ENCODE measurements around the gene PMCH.
A peak's percentile ranks its signal among the peaks of the same experiment; 100 is the strongest.
"Not testable (repeated sequence)": the region's sequence is repeated elsewhere in the genome, so short reads cannot be mapped to it uniquely, and the experiment has no call there.

Gene PMCH

DNA sequence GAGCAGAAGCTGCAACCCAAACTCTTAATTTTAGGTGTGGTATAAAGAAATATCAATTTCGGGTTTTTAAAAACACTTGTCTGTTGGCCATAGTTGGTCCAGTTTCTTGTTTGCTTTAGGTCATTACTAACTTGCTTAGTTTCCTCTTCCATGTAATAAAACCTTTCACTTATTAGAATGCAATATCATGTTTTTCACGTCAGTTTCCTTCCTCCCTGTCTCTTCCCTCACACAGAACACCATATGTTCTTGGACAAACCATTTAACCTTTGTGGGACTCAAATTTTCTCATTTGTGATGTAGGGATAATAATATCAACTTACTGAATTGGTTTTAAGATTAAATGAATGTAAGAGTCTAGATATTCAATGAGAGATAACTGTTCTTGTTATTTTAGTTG is 22.9 kb downstream of the PMCH start:
- TF ChIP-seq JUND (IDR thresholded peaks at IDR 0.05; ENCODE audit: low read depth) = no peak
- DNase-seq (ENCODE audit: low read depth in 1 of 2, low spot score in 1 of 2) = no peak
- in situ Hi-C loops (cut with HindIII; ENCODE audit: low pct_unique_long_range_greater_than_20kb, low sequenced_read_pairs) = no loop called here

GRCh38 chr12:102174117-102174516 is 23.5 kb downstream of the PMCH start:
- DNase-seq (ENCODE audit: low read depth in 1 of 2, low spot score in 1 of 2) = no peak
- TF ChIP-seq JUND (IDR thresholded peaks at IDR 0.05; ENCODE audit: low read depth) = no peak
- in situ Hi-C loops (cut with HindIII; ENCODE audit: low pct_unique_long_range_greater_than_20kb, low sequenced_read_pairs) = no loop called here

DNA sequence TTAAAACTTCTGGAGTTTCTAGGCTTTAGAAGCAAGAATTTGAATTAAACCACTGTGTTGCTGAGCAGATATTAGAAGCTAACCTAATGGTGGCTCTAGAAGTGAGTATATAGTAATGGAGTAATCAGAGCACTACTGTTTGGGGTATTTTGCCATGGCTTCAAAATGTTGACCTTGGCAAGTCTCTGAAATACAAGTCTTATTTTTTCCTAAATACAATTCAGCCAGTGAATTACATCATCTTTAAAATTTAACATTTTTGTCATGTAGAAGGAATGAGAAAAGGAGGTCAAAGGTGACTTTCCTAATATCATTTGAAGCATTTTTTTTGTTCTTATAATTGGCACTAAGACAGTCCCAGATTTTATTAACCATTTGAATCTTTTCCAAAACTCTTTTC is 25.2 kb downstream of the PMCH start:
- DNase-seq (ENCODE audit: low read depth in 1 of 2, low spot score in 1 of 2) = no peak
- TF ChIP-seq JUND (IDR thresholded peaks at IDR 0.05; ENCODE audit: low read depth) = no peak
- in situ Hi-C loops (cut with HindIII; ENCODE audit: low pct_unique_long_range_greater_than_20kb, low sequenced_read_pairs) = no loop called here

DNA sequence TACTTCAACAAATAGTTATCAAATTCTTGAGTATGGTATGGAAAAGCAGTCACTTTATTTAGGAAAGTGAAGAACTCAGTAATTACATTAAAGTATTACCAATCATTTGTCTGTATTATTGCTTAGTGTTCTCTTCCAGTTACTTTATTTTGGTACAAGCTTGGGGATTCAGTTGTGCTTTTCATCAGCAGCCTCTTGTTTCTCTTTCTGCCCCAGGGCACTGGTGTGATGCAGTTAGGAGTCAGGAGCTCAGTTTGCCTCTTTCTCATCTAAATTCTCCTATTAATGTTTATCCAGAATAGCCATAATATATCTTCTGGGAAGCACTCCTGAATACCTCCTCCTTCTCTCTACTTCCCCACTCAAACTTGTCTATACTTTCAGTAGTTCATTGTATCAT is 25.7 kb downstream of the PMCH start:
- in situ Hi-C loops (cut with HindIII; ENCODE audit: low pct_unique_long_range_greater_than_20kb, low sequenced_read_pairs) = no loop called here
- TF ChIP-seq JUND (IDR thresholded peaks at IDR 0.05; ENCODE audit: low read depth) = no peak
- no peak for DNase-seq (ENCODE audit: low read depth in 1 of 2, low spot score in 1 of 2)

DNA sequence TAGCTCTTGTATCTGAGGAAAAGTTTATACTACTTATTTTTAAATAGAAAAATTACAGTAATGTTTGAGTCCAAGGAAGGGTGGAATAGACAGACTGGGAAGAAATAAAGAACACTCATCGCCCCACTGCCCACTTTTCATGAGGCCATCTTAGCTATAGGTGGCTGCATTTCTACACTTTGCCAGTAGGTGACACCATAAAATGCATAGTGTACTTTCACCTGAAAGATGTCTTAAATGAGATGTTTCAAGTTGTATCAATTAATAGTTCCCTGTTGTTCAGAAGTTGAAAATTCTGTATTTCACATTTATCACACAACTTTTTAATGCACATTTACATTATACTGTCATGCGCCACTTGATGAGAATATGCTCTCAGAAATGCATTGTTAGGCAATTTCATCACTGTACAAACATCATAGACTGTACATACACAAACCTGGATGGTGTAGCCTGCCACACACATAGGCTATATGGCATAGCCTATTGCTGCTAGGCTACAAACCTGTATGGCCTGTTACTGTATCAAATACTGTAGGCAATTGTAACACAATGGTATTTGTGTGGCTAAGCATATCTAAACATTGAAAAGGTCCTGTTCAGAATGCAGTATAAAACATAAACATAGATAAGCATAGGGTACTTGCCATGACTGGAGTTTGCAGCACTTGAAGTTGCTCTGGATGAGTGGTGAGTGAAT is 27.6 kb downstream of the PMCH start:
- no peak for TF ChIP-seq JUND (IDR thresholded peaks at IDR 0.05; ENCODE audit: low read depth)
- in situ Hi-C loops (cut with HindIII; ENCODE audit: low pct_unique_long_range_greater_than_20kb, low sequenced_read_pairs) = no loop called here
- DNase-seq (ENCODE audit: low read depth in 1 of 2, low spot score in 1 of 2) = peak in 1 of 2 experiments; percentile 55

GRCh38 chr12:102167821-102168604 is 29.6 kb downstream of the PMCH start:
- in situ Hi-C loops (cut with HindIII; ENCODE audit: low pct_unique_long_range_greater_than_20kb, low sequenced_read_pairs) = no loop called here
- no peak for TF ChIP-seq JUND (IDR thresholded peaks at IDR 0.05; ENCODE audit: low read depth)
- no peak for DNase-seq (ENCODE audit: low read depth in 1 of 2, low spot score in 1 of 2)

- no peak for TF ChIP-seq JUND (IDR thresholded peaks at IDR 0.05; ENCODE audit: low read depth)
- DNase-seq (ENCODE audit: low read depth in 1 of 2, low spot score in 1 of 2) = no peak
- in situ Hi-C loops (cut with HindIII; ENCODE audit: low pct_unique_long_range_greater_than_20kb, low sequenced_read_pairs) = no loop called here
Observed at GRCh38 chr12:102163383-102163782, 34.2 kb downstream of the PMCH start.

DNA sequence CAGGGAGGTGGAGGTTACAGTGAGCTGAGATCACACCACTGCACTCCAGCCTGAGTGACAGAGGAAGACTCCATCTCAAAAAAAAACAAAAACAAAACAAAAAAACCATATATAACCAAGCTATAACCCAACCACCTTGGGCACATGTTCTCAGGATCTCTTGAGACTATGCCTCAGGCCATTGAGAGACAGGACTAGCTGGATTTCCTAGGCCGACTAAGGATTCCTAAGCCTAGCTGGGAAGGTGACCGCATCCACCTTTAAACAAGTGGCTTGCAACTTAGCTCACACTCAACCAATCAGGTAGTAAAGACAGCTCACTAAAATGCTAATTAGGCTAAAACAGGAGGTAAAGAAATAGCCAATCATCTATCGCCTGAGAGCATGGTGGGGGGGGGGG is 42.4 kb downstream of the PMCH start:
- in situ Hi-C loops (cut with HindIII; ENCODE audit: low pct_unique_long_range_greater_than_20kb, low sequenced_read_pairs) = not testable (repeated sequence)
- DNase-seq (ENCODE audit: low read depth in 1 of 2, low spot score in 1 of 2) = peak in 1 of 2 experiments; percentile 63

DNA sequence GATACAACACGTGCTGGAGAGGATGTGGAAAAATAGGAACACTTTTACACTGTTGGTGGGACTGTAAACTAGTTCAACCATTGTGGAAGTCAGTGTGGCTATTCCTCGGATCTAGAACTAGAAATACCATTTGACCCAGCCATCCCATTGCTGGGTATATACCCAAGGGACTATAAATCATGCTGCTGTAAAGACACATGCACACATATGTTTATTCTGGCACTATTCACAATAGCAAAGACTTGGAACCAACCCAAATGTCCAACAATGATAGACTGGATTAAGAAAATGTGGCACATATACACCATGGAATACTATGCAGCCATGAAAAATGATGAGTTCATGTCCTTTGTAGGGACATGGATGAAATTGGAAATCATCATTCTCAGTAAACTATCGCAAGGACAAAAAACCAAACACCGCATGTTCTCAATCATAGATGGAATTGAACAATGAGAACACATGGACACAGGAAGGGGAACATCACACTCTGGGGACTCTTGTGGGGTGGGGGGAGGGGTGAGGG is 50.5 kb downstream of the PMCH start:
- DNase-seq (ENCODE audit: low read depth in 1 of 2, low spot score in 1 of 2); in situ Hi-C loops (cut with HindIII; ENCODE audit: low pct_unique_long_range_greater_than_20kb, low sequenced_read_pairs): not testable (repeated sequence)
